MM.1S (cell line): ENCODE data around the gene PLGRKT.

Experiments
- DNase-seq: peaks from one replicate; pipeline ENCODE4 v3.0.0-alpha.2; 2015
- H2AFZ ChIP-seq: fragments of 300-600 bp; sonication (generic); 2 replicates; pipeline ENCODE4 v1.6.0; 2016; ENCODE audit warnings: antibody characterized with exemption, low read length
- H3F3A ChIP-seq: fragments of 300-600 bp; sonication (generic); 2 replicates; pipeline ENCODE4 v1.6.1; 2016; ENCODE audit warnings: mild to moderate bottlenecking, antibody characterized with exemption, low read length, moderate library complexity, mixed read lengths; ENCODE audit not compliant: insufficient read depth
- H3K27ac ChIP-seq: fragments of 300-600 bp; sonication (generic); 2 replicates; pipeline ENCODE4 v1.5.1; 2016; ENCODE audit warnings: mild to moderate bottlenecking, low read length
- H3K27me3 ChIP-seq: fragments of 300-600 bp; sonication (generic); replicated peaks from 2 replicates; pipeline ENCODE4 v1.6.0; 2016; ENCODE audit warnings: low read length; ENCODE audit not compliant: insufficient read depth
- H3K36me3 ChIP-seq: fragments of 300-600 bp; sonication (generic); replicated peaks from 2 replicates; pipeline ENCODE4 v1.6.1; 2016; ENCODE audit warnings: mild to moderate bottlenecking, low read length, mixed read lengths; ENCODE audit not compliant: insufficient read depth
- H3K4me1 ChIP-seq: fragments of 300-600 bp; sonication (generic); 2 replicates; pipeline ENCODE4 v1.6.1; 2016; ENCODE audit warnings: low read length, mixed read lengths
- H3K4me2 ChIP-seq: fragments of 300-600 bp; sonication (generic); 2 replicates; pipeline ENCODE4 v1.6.0; 2016; ENCODE audit warnings: low read depth, low read length
- H3K4me3 ChIP-seq: fragments of 300-600 bp; sonication (generic); 2 replicates; pipeline ENCODE4 v1.5.1; 2016; ENCODE audit warnings: low read length, mixed read lengths
- H3K79me2 ChIP-seq: fragments of 300-600 bp; sonication (generic); 2 replicates; pipeline ENCODE4 v1.6.1; 2016; ENCODE audit warnings: mixed run types, low read length, mixed read lengths
- H3K9ac ChIP-seq: fragments of 300-600 bp; sonication (generic); 2 replicates; pipeline ENCODE4 v1.6.1; 2016; ENCODE audit warnings: low read length, mixed read lengths
- H3K9me2 ChIP-seq: fragments of 300-600 bp; sonication (generic); replicated peaks from 2 replicates; pipeline ENCODE4 v1.6.1; 2016; ENCODE audit warnings: mild to moderate bottlenecking, low read length, mixed read lengths; ENCODE audit not compliant: insufficient read depth
- H3K9me3 ChIP-seq: fragments of 300-600 bp; sonication (generic); replicated peaks from 2 replicates; pipeline ENCODE4 v1.6.1; 2016; ENCODE audit warnings: mild to moderate bottlenecking, low read length, mixed read lengths; ENCODE audit not compliant: insufficient read depth
- H4K20me1 ChIP-seq: fragments of 300-600 bp; sonication (generic); 2 replicates; pipeline ENCODE4 v1.6.1; 2016; ENCODE audit warnings: mild to moderate bottlenecking, low read length, moderate library complexity, mixed read lengths; ENCODE audit not compliant: insufficient read depth
- EZH2 ChIP-seq: fragments of 300-600 bp; sonication (generic); optimal IDR thresholded peaks from 2 replicates; pipeline ENCODE3; 2017; ENCODE audit warnings: low read depth, mild to moderate bottlenecking, antibody characterized with exemption, low read length, mixed read lengths
- EZH2phosphoT487 ChIP-seq: fragments of 300-600 bp; sonication (generic); IDR thresholded peaks from 2 replicates; pipeline ENCODE4 v1.6.1; 2018; ENCODE audit warnings: antibody characterized with exemption, low read length
- TF ChIP-seq, protein P1 (sequence below): fragments of 300-600 bp; sonication (generic); IDR thresholded peaks from 2 replicates; pipeline ENCODE4 v1.5.1; 2016; ENCODE audit warnings: antibody characterized with exemption, low read length, mixed read lengths

The PLGRKT gene, protein sequence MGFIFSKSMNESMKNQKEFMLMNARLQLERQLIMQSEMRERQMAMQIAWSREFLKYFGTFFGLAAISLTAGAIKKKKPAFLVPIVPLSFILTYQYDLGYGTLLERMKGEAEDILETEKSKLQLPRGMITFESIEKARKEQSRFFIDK

DNA sequence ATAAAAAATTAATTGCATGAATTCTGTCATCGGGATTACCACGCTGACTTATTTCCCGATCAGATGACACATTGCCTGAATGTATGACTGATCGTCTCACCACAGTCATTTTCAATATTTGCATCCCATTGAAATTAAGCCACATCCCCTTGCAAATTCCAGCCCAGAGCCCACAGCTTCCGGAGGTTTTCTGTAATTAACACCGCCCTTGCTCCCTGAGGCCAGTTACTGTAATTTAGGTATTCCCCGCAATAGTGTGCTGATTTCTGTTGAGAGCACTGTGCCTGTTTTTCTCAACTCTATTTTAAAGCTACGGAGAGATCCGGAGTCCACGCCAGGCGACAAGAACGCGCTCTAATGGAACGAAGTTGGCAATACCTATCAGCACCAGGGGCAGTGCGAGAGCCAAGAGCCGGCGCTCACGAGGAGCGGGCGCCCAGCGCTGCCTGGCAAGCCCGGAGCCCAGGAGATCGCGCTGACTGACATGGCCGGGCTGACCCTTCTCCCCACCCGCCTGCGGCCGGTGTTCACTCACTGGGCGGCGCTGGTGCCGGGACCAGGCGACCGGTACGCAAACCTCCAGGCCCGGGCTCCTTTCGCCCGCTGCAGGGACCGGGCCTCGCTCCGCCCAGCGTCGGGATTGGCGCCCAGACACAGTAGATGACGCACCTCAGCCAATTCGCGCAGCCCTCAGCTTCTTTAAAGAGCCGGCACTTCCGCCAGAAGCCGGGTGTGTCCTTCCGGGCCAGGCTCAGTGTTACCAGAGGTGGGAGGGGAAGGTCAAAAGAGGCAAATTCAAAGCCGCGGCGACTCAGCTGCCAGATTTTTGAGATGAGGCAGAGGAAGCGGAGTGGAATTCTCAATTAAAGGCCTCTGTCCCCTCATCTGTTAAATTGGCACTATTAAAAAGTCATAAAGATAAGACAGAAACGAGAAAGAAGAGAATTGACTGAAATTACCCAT is at the start of gene PLGRKT:
TSS of gene PLGRKT (minus strand) at position 672 of the 963 bp plus-strand sequence. CDS start 5,948 bp downstream, outside the sequence.
- Histone ChIP-seq H4K20me1 (no peaks in the 10 kb centered on the region), H3K79me2 (peaks cover 4% of the 10 kb centered on the region; the same call in 1 of the 2 replicates), H3K36me3 (no peaks in the 10 kb centered on the region), H3K4me1 (peaks cover 7% of the 10 kb centered on the region; the same call in 1 of the 2 replicates), H3F3A (peaks cover 25% of the 10 kb centered on the region), H3K9ac (peak within 1 kb of the TSS; percentile 84), H3K4me3 (peak within 1 kb of the TSS; percentile 62), H3K9me2 (no peaks in the 10 kb centered on the region), H3K27me3 (no peaks in the 10 kb centered on the region), H3K4me2 (peak within 1 kb of the TSS; percentile 80), H2AFZ (peak within 1 kb of the TSS; percentile 73), H3K9me3 (no peaks in the 10 kb centered on the region), H3K27ac (peak within 1 kb of the TSS; percentile 93)
- DNase-seq: peak; percentile 98
- no peak for TF ChIP-seq EZH2
- TF ChIP-seq, protein P1, sequence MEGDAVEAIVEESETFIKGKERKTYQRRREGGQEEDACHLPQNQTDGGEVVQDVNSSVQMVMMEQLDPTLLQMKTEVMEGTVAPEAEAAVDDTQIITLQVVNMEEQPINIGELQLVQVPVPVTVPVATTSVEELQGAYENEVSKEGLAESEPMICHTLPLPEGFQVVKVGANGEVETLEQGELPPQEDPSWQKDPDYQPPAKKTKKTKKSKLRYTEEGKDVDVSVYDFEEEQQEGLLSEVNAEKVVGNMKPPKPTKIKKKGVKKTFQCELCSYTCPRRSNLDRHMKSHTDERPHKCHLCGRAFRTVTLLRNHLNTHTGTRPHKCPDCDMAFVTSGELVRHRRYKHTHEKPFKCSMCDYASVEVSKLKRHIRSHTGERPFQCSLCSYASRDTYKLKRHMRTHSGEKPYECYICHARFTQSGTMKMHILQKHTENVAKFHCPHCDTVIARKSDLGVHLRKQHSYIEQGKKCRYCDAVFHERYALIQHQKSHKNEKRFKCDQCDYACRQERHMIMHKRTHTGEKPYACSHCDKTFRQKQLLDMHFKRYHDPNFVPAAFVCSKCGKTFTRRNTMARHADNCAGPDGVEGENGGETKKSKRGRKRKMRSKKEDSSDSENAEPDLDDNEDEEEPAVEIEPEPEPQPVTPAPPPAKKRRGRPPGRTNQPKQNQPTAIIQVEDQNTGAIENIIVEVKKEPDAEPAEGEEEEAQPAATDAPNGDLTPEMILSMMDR: peak; percentile 28

DNA sequence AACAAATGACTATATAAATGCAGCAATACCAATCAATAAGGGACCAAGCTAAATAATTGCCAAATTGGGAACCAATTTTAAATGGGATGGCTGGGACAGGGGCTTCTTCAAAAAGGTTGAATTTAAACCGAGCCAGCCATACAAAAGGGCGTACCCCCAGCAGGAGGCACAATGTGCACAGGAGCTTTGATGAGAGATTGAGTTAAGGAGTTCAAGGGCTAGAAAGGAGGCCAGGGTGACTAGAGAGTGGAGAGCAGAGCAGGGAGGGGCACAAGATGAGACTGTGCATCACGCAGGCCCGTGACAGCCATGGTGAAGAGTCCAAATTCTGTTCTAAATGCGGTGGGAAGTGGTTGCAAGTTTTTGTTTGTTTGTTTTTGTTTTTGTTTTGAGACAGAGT is 49.3 kb upstream of the PLGRKT start:
- Histone ChIP-seq H3K27ac (no peak overlapping the region), H3K9ac (no peak overlapping the region), H2AFZ (no peak overlapping the region), H3F3A (no peaks in the 10 kb centered on the region), H3K9me3 (no peaks in the 10 kb centered on the region), H3K4me3 (no peak overlapping the region), H3K27me3 (no peaks in the 10 kb centered on the region), H3K36me3 (no peaks in the 10 kb centered on the region), H3K79me2 (no peaks in the 10 kb centered on the region), H3K9me2 (no peaks in the 10 kb centered on the region), H4K20me1 (no peaks in the 10 kb centered on the region), H3K4me1 (peaks cover 3% of the 10 kb centered on the region; the same call in 1 of the 2 replicates), H3K4me2 (no peak overlapping the region)
- TF ChIP-seq EZH2: no peak
- TF ChIP-seq EZH2phosphoT487: no peak
- TF ChIP-seq, protein P1: no peak
- no peak for DNase-seq

DNA sequence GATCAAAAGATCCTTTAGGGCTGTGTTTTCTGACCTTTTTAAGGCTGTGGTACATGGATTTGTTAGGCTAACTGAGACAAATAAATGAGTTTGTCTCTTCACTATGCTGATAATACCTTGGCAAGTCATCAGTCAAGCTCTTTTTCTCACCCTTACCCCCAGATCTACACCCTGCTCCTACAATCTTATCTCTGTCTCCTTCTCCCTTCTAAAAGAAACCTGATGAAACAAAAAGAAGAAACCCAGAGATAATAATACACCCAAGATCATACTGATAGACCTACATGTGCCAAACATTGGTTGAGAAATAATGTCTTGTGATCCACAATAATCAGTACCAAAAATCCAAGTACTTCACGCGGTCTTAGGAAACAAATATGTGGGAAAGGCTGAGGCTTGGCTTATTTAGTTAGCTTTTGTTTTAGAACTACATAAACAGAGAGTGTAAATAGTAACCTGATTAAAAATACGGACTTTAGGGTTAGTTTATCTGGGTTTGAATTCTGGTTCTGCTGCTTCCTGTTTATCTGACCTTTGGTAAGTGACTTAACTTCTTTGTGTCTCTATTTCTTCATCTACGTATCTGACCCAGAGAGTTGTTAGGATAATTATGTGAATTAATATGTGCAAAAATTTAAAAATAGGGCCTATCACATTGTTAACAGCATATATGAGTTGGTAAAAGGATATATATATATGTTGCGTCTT is 47.8 kb upstream of the PLGRKT start:
- H3K79me2 ChIP-seq: no peaks in the 10 kb centered on the region
- no peak for DNase-seq
- H3K9ac ChIP-seq: no peak overlapping the region
- TF ChIP-seq, protein P1: no peak
- TF ChIP-seq EZH2phosphoT487 (no peak), EZH2 (no peak)
- H3K27me3 ChIP-seq: no peaks in the 10 kb centered on the region
- no peaks in the 10 kb centered on the region for H3K36me3 ChIP-seq
- no peak overlapping the region for H2AFZ ChIP-seq
- H3K4me2 ChIP-seq: no peak overlapping the region
- no peaks in the 10 kb centered on the region for H3K9me2 ChIP-seq
- H3F3A ChIP-seq: no peaks in the 10 kb centered on the region
- no peaks in the 10 kb centered on the region for H3K9me3 ChIP-seq
- H4K20me1 ChIP-seq: no peaks in the 10 kb centered on the region
- H3K27ac ChIP-seq: no peak overlapping the region
- no peaks in the 10 kb centered on the region for H3K4me1 ChIP-seq
- H3K4me3 ChIP-seq: no peak overlapping the region
